SH-SY5Y (cell line): Measurements from ENCODE around the gene KCTD1.

Experiments used
- GATA2 ChIP-seq: IDR thresholded peaks from 2 replicates; pipeline ENCODE4 v1.6.1; 2011; ENCODE audit warnings: mild to moderate bottlenecking, low read depth, low read length
- GATA3 ChIP-seq: IDR thresholded peaks from 2 replicates; pipeline ENCODE4 v1.6.1; 2011; ENCODE audit warnings: low read depth, mild to moderate bottlenecking, low read length, moderate library complexity

Gene KCTD1

GRCh38 chr18:26555804-26556553 is 7.6 kb upstream of the KCTD1 start:
- TF ChIP-seq GATA3 (no peak), GATA2 (no peak)

GRCh38 chr18:26553943-26554342 is 5.6 kb upstream of the KCTD1 start:
- no peak for TF ChIP-seq GATA2
- no peak for TF ChIP-seq GATA3

- no peak for TF ChIP-seq GATA3
- no peak for TF ChIP-seq GATA2
Measured at GRCh38 chr18:26551695-26552081, 3.3 kb upstream of the KCTD1 start.

- TF ChIP-seq GATA2 (no peak), GATA3 (no peak)
Measured at GRCh38 chr18:26550998-26551694, 2.8 kb upstream of the KCTD1 start.

- TF ChIP-seq GATA2 (no peak), GATA3 (no peak)
Measured at GRCh38 chr18:26549263-26550094, 1.1 kb upstream of the KCTD1 start.

DNA sequence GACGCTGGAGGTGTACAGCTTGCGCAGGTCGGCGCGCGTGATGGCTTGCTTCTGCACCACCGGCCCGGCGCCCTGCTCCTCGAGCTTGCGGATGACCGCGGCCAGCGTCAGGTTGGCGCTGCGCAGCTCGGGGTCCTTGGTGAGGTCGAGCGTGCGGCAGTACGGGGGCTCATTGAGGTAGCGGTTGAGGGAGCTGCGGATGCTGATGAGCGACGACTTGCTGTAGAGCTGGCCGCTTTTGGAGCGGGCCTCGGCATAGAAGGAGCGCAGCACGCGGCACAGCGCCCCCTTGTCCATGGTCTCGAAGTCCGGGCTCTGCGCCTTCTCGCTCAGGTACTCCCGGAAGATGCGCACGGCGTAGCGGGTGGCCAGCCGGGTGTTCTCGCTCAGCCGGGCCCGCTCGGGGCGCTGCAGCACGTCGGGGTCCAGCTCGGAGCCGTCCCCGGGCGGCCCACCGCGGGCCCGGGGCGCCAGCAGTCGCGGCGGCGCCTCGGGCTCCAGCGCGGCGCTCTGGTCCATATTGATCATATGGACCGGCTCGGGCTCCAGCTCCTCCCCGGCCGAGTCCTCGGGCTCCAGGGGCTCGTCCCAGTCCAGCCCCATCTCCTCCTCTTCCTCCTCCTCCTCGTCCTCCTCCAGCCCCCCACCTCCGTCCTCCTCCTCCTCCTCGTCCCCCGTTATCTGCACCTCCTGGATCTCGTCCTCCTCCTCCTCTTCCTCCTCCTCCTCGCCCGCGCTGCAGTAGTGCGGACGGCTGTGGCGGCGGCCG is 523 bp downstream of the KCTD1 start:
- TF ChIP-seq GATA2 (peak; percentile 30; the same call in 1 of the 2 replicates), GATA3 (no peak)

- TF ChIP-seq GATA2 (no peak), GATA3 (no peak)
Measured at GRCh38 chr18:26546875-26547645, 1.3 kb downstream of the KCTD1 start.

DNA sequence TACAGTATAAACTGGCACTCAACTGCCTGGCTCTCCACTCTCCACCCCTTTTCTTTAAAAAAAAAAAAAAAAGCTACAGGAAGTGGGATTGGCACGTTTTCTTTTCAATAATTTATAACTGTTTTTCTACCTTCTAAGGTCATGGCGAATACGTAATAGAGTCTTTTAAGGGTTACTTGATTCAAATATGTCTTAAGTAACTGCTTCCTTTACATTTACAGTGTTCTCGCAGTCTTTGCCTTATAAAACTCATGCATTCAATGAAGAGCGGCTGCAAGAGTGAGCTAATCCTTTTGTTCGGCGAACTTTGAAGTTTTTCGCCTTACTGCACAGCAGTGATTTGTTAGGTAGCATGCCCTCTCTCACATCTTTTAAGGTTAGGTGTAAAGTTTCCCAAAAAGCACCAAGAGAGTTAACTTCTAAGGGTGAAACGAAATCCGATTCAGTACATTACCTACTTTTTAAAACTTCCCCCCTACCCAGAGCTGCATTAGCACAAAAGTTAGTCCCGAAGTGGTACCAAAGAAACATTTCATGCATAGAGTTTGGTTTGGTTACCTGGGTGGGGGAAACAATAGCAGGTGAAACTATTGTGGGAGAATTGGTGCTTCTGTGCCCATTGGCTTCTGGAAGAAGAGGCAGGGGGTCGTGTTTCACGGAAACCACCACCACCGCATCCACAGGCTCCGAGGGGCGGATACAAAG is 2.0 kb downstream of the KCTD1 start:
- TF ChIP-seq GATA3 = no peak

DNA sequence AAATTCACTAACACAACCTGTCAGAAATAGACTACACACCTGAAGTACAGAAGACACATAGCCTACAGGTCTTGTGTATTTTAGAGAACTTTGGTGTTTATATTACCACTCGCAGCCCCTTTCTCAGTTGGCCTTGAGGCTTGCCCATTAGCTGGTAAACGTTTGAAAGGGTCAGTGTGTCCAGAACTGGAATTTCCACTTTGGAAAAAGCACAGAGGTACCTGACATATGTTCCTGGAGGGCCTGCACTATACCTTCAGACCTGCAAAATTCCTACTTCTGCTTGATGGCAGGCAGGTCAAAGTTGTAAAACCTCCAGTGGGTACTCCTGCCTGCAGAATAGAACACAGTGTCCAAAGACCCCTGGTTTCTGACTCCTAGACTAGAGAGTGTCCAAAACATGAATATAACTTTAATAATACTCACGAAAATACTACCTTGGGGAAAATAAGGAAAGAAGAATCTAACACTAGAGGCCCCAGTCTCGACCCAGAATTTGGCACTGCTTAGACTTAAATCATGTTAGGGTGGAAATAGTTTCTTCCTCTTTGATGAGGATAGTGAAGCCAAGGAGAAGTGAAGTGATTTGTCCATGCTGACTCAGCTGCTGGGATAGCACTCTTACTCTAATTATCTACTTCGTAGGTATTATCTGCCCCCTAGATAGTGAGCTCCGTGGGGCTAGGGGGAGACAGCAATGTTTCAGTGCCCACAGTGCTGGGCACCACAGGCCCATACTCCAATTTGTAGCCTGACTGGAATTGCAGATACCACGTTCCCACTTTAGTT is 2.8 kb downstream of the KCTD1 start:
- no peak for TF ChIP-seq GATA2
- no peak for TF ChIP-seq GATA3

DNA sequence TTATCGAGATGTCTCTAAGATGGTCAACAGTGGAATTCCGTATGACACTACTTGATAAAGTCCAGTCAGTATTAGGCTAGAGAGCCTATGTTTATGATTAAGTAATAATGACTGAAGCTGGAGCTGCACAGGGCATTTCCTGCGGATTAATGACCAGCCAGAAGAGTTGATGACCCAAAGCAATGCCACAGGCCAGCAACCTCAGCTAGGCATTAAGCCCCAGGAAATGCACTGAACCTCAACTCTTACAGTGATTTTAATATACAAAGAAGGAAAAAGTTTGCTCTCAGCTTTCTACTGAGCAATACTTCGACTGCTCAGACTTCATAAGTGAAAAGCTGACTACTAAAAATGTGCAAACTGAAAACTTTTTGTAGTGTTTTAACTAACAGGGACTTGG is 3.9 kb downstream of the KCTD1 start:
- TF ChIP-seq GATA2 (no peak), GATA3 (no peak)

GRCh38 chr18:26543373-26543772 is 5.0 kb downstream of the KCTD1 start:
- no peak for TF ChIP-seq GATA3
- no peak for TF ChIP-seq GATA2

DNA sequence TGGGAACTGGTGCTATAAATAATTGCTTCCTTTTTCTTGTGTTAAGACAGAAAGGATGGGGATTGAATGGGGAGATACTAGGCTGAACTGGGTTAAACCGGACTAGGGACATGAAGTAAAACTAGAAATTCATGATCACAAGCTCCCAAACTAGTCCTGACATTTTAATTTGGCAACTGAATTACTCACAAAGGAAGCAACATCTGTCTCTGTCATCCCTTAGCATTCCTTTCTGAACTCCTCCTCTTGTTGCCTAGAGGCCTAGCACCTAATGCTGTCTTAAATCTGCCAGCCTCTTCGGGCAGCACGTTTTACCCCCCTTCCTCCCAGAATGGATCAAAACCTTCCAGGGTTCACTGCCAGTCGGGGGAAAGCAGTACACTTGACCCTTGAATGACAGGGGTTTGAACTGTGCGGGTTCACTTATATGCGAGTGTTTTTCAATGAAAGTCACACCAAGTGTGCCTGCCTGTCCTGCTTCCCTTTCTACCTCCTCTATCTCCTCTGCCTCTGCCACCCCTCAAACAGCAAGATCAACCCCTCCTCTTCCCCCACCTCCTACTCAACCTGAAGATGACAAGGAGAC is 8.2 kb downstream of the KCTD1 start:
- TF ChIP-seq GATA2 (no peak), GATA3 (no peak)
